ENCODE data around the gene JMJD1C.

- TF ChIP-seq, protein P1, sequence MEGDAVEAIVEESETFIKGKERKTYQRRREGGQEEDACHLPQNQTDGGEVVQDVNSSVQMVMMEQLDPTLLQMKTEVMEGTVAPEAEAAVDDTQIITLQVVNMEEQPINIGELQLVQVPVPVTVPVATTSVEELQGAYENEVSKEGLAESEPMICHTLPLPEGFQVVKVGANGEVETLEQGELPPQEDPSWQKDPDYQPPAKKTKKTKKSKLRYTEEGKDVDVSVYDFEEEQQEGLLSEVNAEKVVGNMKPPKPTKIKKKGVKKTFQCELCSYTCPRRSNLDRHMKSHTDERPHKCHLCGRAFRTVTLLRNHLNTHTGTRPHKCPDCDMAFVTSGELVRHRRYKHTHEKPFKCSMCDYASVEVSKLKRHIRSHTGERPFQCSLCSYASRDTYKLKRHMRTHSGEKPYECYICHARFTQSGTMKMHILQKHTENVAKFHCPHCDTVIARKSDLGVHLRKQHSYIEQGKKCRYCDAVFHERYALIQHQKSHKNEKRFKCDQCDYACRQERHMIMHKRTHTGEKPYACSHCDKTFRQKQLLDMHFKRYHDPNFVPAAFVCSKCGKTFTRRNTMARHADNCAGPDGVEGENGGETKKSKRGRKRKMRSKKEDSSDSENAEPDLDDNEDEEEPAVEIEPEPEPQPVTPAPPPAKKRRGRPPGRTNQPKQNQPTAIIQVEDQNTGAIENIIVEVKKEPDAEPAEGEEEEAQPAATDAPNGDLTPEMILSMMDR (IDR thresholded peaks at IDR 0.05; ENCODE audit: low read depth, low read length): no peak
- TF ChIP-seq EZH2phosphoT487 (IDR thresholded peaks at IDR 0.05; ENCODE audit: low read depth): no peak
These were observed 24.4 kb downstream of the JMJD1C start for GRCh38 chr10:63441404-63441803.
